OCI-LY1 (cell line): ENCODE results near the gene PTGFRN.

Experiments used
- H2AFZ ChIP-seq: fragments of 200-600 bp; sonication (generic), shearing (Covaris generic); 2 replicates; pipeline ENCODE4 v1.6.0; 2014; ENCODE audit warnings: antibody characterized with exemption, mild to moderate bottlenecking, low read length
- H3F3A ChIP-seq: fragments of 200-600 bp; sonication (generic), shearing (Covaris generic); 2 replicates; pipeline ENCODE4 v1.6.0; 2014; ENCODE audit warnings: mild to moderate bottlenecking, antibody characterized with exemption, low read length, moderate library complexity; ENCODE audit not compliant: insufficient read depth
- H3K27ac ChIP-seq: fragments of 200-600 bp; sonication (generic); 2 replicates; pipeline ENCODE4 v1.5.1; 2014; ENCODE audit warnings: low read length, mixed run types, mild to moderate bottlenecking, low read depth; ENCODE audit not compliant: poor library complexity, severe bottlenecking
- H3K27me3 ChIP-seq: fragments of 200-600 bp; sonication (generic); 2 replicates; pipeline ENCODE4 v1.6.0; 2014; ENCODE audit warnings: antibody characterized with exemption, mild to moderate bottlenecking, low read length, moderate library complexity; ENCODE audit not compliant: insufficient read depth
- H3K36me3 ChIP-seq: fragments of 200-600 bp; sonication (generic); 2 replicates; pipeline ENCODE4 v1.6.1; 2014; ENCODE audit warnings: mild to moderate bottlenecking, antibody characterized with exemption, low read length, moderate library complexity, mixed read lengths; ENCODE audit not compliant: insufficient read depth
- H3K4me1 ChIP-seq: fragments of 200-600 bp; sonication (generic); 2 replicates; pipeline ENCODE4 v1.5.1; 2014; ENCODE audit warnings: mild to moderate bottlenecking, low read length, moderate library complexity; ENCODE audit not compliant: insufficient read depth, severe bottlenecking
- H3K4me2 ChIP-seq: fragments of 200-600 bp; sonication (generic), shearing (Covaris generic); 2 replicates; pipeline ENCODE4 v1.6.1; 2014; ENCODE audit warnings: low read length
- H3K4me3 ChIP-seq: fragments of 200-600 bp; sonication (generic); 2 replicates; pipeline ENCODE4 v1.5.1; 2014; ENCODE audit warnings: low read length, low read depth, mild to moderate bottlenecking, mixed read lengths; ENCODE audit not compliant: poor library complexity, severe bottlenecking
- H3K79me2 ChIP-seq: fragments of 200-600 bp; shearing (Covaris generic); 2 replicates; pipeline ENCODE4 v1.6.1; 2016; ENCODE audit warnings: mixed run types, low read length, mixed read lengths; ENCODE audit not compliant: insufficient read depth
- H3K9ac ChIP-seq: fragments of 200-600 bp; sonication (generic), shearing (Covaris generic); 2 replicates; pipeline ENCODE4 v1.6.1; 2014; ENCODE audit warnings: mild to moderate bottlenecking, low read length, mixed read lengths
- H3K9me2 ChIP-seq: fragments of 200-600 bp; sonication (generic), shearing (Covaris generic); 2 replicates; pipeline ENCODE4 v1.6.1; 2014; ENCODE audit warnings: low read depth, mild to moderate bottlenecking, low read length, mixed read lengths
- H3K9me3 ChIP-seq: fragments of 200-600 bp; shearing (Covaris generic); 2 replicates; pipeline ENCODE4 v1.6.1; 2014; ENCODE audit warnings: low read length, mixed read lengths
- H4K20me1 ChIP-seq: fragments of 200-600 bp; sonication (generic), shearing (Covaris generic); 2 replicates; pipeline ENCODE4 v1.6.0; 2016; ENCODE audit warnings: mild to moderate bottlenecking, low read length; ENCODE audit not compliant: insufficient read depth
- CTCF ChIP-seq: fragments of 200-600 bp; sonication (generic), shearing (Covaris generic); IDR thresholded peaks from 2 replicates; pipeline ENCODE4 v1.5.1; 2017; ENCODE audit warnings: mild to moderate bottlenecking, antibody characterized with exemption, low read length, moderate library complexity, mixed read lengths
- EZH2 ChIP-seq: fragments of 200-600 bp; sonication (generic), shearing (Covaris generic); IDR thresholded peaks from 2 replicates; pipeline ENCODE4 v1.8.0; 2017; ENCODE audit warnings: borderline replicate concordance, mixed run types, mild to moderate bottlenecking, antibody characterized with exemption, low read length, moderate library complexity, mixed read lengths

Gene PTGFRN

GRCh38 chr1:117033772-117034171 is 124.1 kb downstream of the PTGFRN start:
- H3K36me3 ChIP-seq = no peaks in the 10 kb centered on the region
- no peak overlapping the region for H3K4me3 ChIP-seq
- H3K27me3 ChIP-seq = no peaks in the 10 kb centered on the region
- H3F3A ChIP-seq = no peaks in the 10 kb centered on the region
- no peaks in the 10 kb centered on the region for H4K20me1 ChIP-seq
- H3K9me3 ChIP-seq = no peaks in the 10 kb centered on the region
- H3K4me2 ChIP-seq = no peak overlapping the region
- no peak for TF ChIP-seq EZH2
- no peak for TF ChIP-seq CTCF
- no peaks in the 10 kb centered on the region for H3K79me2 ChIP-seq
- H2AFZ ChIP-seq = no peak overlapping the region
- no peaks in the 10 kb centered on the region for H3K9me2 ChIP-seq
- no peak overlapping the region for H3K27ac ChIP-seq
- no peak overlapping the region for H3K9ac ChIP-seq
- H3K4me1 ChIP-seq = no peaks in the 10 kb centered on the region

GRCh38 chr1:117034791-117035290 is 125.1 kb downstream of the PTGFRN start:
- Histone ChIP-seq H3K9me2 (no peaks in the 10 kb centered on the region), H3K79me2 (no peaks in the 10 kb centered on the region), H4K20me1 (no peaks in the 10 kb centered on the region), H3K9me3 (no peaks in the 10 kb centered on the region), H2AFZ (no peak overlapping the region), H3K9ac (no peak overlapping the region), H3F3A (no peaks in the 10 kb centered on the region), H3K4me3 (no peak overlapping the region), H3K27ac (no peak overlapping the region), H3K4me2 (no peak overlapping the region), H3K27me3 (no peaks in the 10 kb centered on the region), H3K4me1 (no peaks in the 10 kb centered on the region), H3K36me3 (no peaks in the 10 kb centered on the region)
- TF ChIP-seq CTCF = no peak

GRCh38 chr1:117036018-117036461 is 126.3 kb downstream of the PTGFRN start:
- TF ChIP-seq EZH2 (no peak), CTCF (no peak)
- Histone ChIP-seq H3K27ac (no peak overlapping the region), H2AFZ (no peak overlapping the region), H3K9me2 (no peaks in the 10 kb centered on the region), H3K4me3 (no peak overlapping the region), H3K9ac (no peak overlapping the region), H3K27me3 (no peaks in the 10 kb centered on the region), H3K4me2 (no peak overlapping the region), H3K9me3 (no peaks in the 10 kb centered on the region), H3K79me2 (no peaks in the 10 kb centered on the region), H3K36me3 (no peaks in the 10 kb centered on the region), H3F3A (no peaks in the 10 kb centered on the region), H3K4me1 (no peaks in the 10 kb centered on the region), H4K20me1 (no peaks in the 10 kb centered on the region)
